ENCODE results near the gene CCDC157.
"Not testable (repeated sequence)": the region's sequence is repeated elsewhere in the genome, so short reads cannot be mapped to it uniquely, and the experiment has no call there.

CCDC157 gene

GRCh38 chr22:30392661-30393321 is 36.0 kb downstream of the CCDC157 start:
- no peak for DNase-seq

GRCh38 chr22:30393322-30393680 is 36.5 kb downstream of the CCDC157 start:
- DNase-seq = no peak

- DNase-seq = no peak
Observed at GRCh38 chr22:30393885-30394284, 37.1 kb downstream of the CCDC157 start.

- peak; percentile 11 for DNase-seq
Observed at GRCh38 chr22:30396871-30397655, 40.3 kb downstream of the CCDC157 start, which contains the start of gene SEC14L2. Gene SEC14L2 (plus strand): TSS chr22:30397018. CDS start chr22:30397117, 99 bp downstream.

GRCh38 chr22:30397656-30398635 is 41.1 kb downstream of the CCDC157 start:
- DNase-seq = no peak

- no peak for DNase-seq
Observed at GRCh38 chr22:30398685-30399680, 42.2 kb downstream of the CCDC157 start.

- no peak for DNase-seq
Observed at GRCh38 chr22:30399718-30400117, 42.9 kb downstream of the CCDC157 start.

GRCh38 chr22:30400159-30400558 is 43.4 kb downstream of the CCDC157 start:
- no peak for DNase-seq

GRCh38 chr22:30401024-30401423 is 44.2 kb downstream of the CCDC157 start:
- DNase-seq = not testable (repeated sequence)

- no peak for DNase-seq
Observed at GRCh38 chr22:30402028-30402765, 45.4 kb downstream of the CCDC157 start.

GRCh38 chr22:30402766-30403104 is 45.9 kb downstream of the CCDC157 start:
- not testable (repeated sequence) for DNase-seq

- no peak for DNase-seq
Observed at GRCh38 chr22:30404307-30404706, 47.5 kb downstream of the CCDC157 start.

- DNase-seq = no peak
Observed at GRCh38 chr22:30405731-30406130, 48.9 kb downstream of the CCDC157 start.

- no peak for DNase-seq
Observed at GRCh38 chr22:30406400-30406799, 49.6 kb downstream of the CCDC157 start.

- DNase-seq = no peak
Observed at GRCh38 chr22:30408388-30409102, 51.7 kb downstream of the CCDC157 start.

- no peak for DNase-seq
Observed at GRCh38 chr22:30411780-30412179, 55.0 kb downstream of the CCDC157 start.

GRCh38 chr22:30413001-30413400 is 56.2 kb downstream of the CCDC157 start:
- DNase-seq = no peak

- no peak for DNase-seq
Observed at GRCh38 chr22:30413745-30414524, 57.1 kb downstream of the CCDC157 start.

GRCh38 chr22:30414525-30415047 is 57.8 kb downstream of the CCDC157 start:
- DNase-seq = no peak

All from NCI-H2107 (cell line).